ENCODE results near the gene CMAS.
"Not testable (repeated sequence)": the region's sequence is repeated elsewhere in the genome, so short reads cannot be mapped to it uniquely, and the experiment has no call there.

CMAS gene

DNA sequence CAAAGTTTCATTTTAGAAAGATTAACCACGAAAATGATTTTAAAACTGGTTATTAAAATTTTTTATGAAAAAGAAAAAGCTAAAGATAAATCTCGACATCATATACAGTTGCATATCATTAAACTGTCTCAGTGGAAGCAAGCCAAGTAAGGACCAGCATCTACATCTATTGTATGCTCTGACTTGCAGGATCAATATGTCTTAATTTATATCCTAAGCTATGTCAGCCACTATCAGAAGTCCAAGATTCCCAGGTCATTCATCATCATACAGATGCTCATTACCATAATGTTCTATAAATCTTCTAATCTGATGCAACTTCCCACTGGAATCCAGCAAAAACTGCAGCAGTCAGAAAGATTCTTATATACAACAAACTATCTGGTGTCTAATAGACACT lies 43.5 kb downstream of the CMAS start:
- Histone ChIP-seq H2AFZ (ENCODE audit: low read length) (no peak overlapping the region), H3K9me2 (replicated peaks; ENCODE audit: insufficient read depth, low read length) (no peaks in the 10 kb centered on the region), H3K27me3 (replicated peaks; ENCODE audit: insufficient read depth, low read length) (no peaks in the 10 kb centered on the region), H4K20me1 (ENCODE audit: insufficient read depth, low read length) (no peaks in the 10 kb centered on the region), H3K9me3 (replicated peaks; ENCODE audit: insufficient read depth, low read length) (no peaks in the 10 kb centered on the region), H3K9ac (ENCODE audit: low read length) (no peak overlapping the region), H3K4me1 (ENCODE audit: low read length) (no peaks in the 10 kb centered on the region), H3K27ac (ENCODE audit: low read length) (no peak overlapping the region), H3K36me3 (replicated peaks; ENCODE audit: insufficient read depth, low read length) (no peaks in the 10 kb centered on the region), H3K4me3 (ENCODE audit: low read length) (no peak overlapping the region), H3K79me2 (ENCODE audit: low read length) (no peaks in the 10 kb centered on the region), H3F3A (ENCODE audit: insufficient read depth, low read length) (no peaks in the 10 kb centered on the region), H3K4me2 (ENCODE audit: low read depth, low read length) (no peak overlapping the region)
- DNase-seq = no peak
- no peak for TF ChIP-seq EZH2phosphoT487 (IDR thresholded peaks at IDR 0.05; ENCODE audit: low read length)
- TF ChIP-seq EZH2 (optimal IDR thresholded peaks at IDR 0.05; ENCODE audit: low read depth, low read length) = no peak
- TF ChIP-seq, protein P1, sequence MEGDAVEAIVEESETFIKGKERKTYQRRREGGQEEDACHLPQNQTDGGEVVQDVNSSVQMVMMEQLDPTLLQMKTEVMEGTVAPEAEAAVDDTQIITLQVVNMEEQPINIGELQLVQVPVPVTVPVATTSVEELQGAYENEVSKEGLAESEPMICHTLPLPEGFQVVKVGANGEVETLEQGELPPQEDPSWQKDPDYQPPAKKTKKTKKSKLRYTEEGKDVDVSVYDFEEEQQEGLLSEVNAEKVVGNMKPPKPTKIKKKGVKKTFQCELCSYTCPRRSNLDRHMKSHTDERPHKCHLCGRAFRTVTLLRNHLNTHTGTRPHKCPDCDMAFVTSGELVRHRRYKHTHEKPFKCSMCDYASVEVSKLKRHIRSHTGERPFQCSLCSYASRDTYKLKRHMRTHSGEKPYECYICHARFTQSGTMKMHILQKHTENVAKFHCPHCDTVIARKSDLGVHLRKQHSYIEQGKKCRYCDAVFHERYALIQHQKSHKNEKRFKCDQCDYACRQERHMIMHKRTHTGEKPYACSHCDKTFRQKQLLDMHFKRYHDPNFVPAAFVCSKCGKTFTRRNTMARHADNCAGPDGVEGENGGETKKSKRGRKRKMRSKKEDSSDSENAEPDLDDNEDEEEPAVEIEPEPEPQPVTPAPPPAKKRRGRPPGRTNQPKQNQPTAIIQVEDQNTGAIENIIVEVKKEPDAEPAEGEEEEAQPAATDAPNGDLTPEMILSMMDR (IDR thresholded peaks at IDR 0.05; ENCODE audit: low read length) = no peak

DNA sequence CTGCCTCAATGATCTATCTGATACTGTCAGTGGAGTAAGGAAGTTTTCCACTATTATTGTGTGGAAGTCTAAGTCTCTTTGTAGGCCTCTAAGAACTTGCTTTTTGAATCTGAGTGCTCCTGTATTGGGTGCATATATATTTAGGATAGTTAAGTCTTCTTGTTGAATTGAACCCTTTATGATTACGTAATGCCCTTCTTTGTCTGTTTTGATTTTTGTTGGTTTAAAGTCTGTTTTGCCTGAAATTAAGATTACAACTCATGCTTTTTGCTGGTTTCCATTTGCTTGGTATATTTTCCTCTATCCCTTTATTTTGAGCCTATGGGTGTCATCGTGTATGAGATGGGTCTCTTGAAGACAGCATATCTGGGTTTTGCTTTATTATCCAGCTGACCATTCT lies 53.0 kb downstream of the CMAS start:
- H3K27ac ChIP-seq (ENCODE audit: low read length); H3K4me1 ChIP-seq (ENCODE audit: low read length); H3K9me2 ChIP-seq (replicated peaks; ENCODE audit: insufficient read depth, low read length); H2AFZ ChIP-seq (ENCODE audit: low read length); H3K4me2 ChIP-seq (ENCODE audit: low read depth, low read length); H3K79me2 ChIP-seq (ENCODE audit: low read length); H3K36me3 ChIP-seq (replicated peaks; ENCODE audit: insufficient read depth, low read length); H3K9ac ChIP-seq (ENCODE audit: low read length); H3K9me3 ChIP-seq (replicated peaks; ENCODE audit: insufficient read depth, low read length); DNase-seq; H4K20me1 ChIP-seq (ENCODE audit: insufficient read depth, low read length); H3K27me3 ChIP-seq (replicated peaks; ENCODE audit: insufficient read depth, low read length); H3F3A ChIP-seq (ENCODE audit: insufficient read depth, low read length); H3K4me3 ChIP-seq (ENCODE audit: low read length): not testable (repeated sequence)

DNA sequence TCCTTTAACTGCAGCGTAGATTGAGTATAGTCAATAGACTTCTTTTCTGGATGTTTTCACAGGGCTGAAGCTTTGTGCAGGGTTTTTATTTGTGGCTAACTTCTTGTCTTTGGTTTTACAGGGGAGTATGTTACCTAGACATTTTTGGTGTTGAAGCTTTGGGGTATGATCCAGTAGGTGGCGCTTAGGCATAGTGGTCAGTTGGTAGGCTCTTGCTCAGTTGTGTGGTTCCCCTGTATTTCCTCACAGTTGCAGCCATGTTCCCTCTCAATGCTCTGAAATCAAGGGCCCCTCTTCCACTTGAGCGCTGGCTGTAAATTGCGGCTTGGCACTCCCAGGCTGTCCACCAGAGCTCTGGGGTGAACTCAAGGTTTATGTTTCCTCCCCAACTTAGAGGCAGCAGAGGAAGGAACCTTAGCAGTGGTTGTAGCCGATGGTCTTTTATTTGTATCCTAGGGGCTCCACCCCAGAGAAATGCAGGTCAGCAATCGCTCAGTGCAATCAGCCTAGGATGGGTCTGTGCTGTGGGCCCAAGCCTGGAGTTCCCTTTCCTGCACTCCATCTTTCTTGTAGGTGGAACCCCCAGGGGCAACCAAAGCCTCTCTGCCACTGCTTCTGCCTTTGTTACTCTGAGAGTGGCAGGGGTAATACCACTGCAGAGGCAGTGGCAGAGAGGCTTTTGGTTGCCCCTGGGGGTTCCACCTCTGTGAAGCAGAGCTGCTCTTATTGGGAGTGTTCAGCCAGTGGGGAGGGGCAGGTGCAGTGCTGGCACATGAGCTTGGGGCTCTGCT lies 55.1 kb downstream of the CMAS start:
- H3K36me3 ChIP-seq (replicated peaks; ENCODE audit: insufficient read depth, low read length) = no peaks in the 10 kb centered on the region
- peak; percentile 65 for DNase-seq
- no peaks in the 10 kb centered on the region for H3F3A ChIP-seq (ENCODE audit: insufficient read depth, low read length)
- H3K9me3 ChIP-seq (replicated peaks; ENCODE audit: insufficient read depth, low read length) = no peaks in the 10 kb centered on the region
- no peaks in the 10 kb centered on the region for H4K20me1 ChIP-seq (ENCODE audit: insufficient read depth, low read length)
- no peaks in the 10 kb centered on the region for H3K79me2 ChIP-seq (ENCODE audit: low read length)
- H3K4me2 ChIP-seq (ENCODE audit: low read depth, low read length) = no peak overlapping the region
- TF ChIP-seq, protein P1 (IDR thresholded peaks at IDR 0.05; ENCODE audit: low read length) = peak; percentile 65
- no peak for TF ChIP-seq EZH2 (optimal IDR thresholded peaks at IDR 0.05; ENCODE audit: low read depth, low read length)
- no peak overlapping the region for H3K9ac ChIP-seq (ENCODE audit: low read length)
- H3K4me1 ChIP-seq (ENCODE audit: low read length) = no peaks in the 10 kb centered on the region
- no peak overlapping the region for H3K4me3 ChIP-seq (ENCODE audit: low read length)
- no peaks in the 10 kb centered on the region for H3K9me2 ChIP-seq (replicated peaks; ENCODE audit: insufficient read depth, low read length)
- no peak overlapping the region for H3K27ac ChIP-seq (ENCODE audit: low read length)
- no peaks in the 10 kb centered on the region for H3K27me3 ChIP-seq (replicated peaks; ENCODE audit: insufficient read depth, low read length)
- H2AFZ ChIP-seq (ENCODE audit: low read length) = no peak overlapping the region

DNA sequence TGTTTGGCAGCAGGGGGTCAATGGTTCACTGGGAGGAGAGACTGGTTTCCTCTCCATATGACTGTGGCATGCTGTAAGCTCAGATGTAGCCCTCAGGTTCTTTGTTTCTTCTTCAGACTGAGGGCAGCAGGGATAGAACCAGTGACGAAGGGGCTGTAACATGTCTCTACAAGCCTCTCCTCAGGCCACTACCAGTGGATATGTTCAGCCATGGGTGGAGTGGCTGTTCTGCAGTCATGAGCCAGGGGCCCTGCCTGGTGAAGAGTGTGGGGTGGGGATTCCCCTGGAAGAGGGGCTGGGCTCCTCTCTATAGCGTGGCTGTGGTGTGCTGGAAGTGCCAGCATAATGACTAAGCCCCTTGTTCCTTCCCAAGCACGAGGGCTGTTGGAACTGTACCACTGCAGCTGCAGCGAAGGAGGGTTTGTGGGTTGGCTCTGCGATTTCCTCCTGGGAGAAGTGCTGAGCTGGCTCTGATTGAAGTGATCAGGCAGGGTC lies 55.8 kb downstream of the CMAS start:
- Histone ChIP-seq H2AFZ (ENCODE audit: low read length) (no peak overlapping the region), H3K4me1 (ENCODE audit: low read length) (no peaks in the 10 kb centered on the region), H3K9me2 (replicated peaks; ENCODE audit: insufficient read depth, low read length) (no peaks in the 10 kb centered on the region), H3K9me3 (replicated peaks; ENCODE audit: insufficient read depth, low read length) (no peaks in the 10 kb centered on the region), H3K9ac (ENCODE audit: low read length) (no peak overlapping the region), H3K4me2 (ENCODE audit: low read depth, low read length) (no peak overlapping the region), H4K20me1 (ENCODE audit: insufficient read depth, low read length) (no peaks in the 10 kb centered on the region), H3K79me2 (ENCODE audit: low read length) (no peaks in the 10 kb centered on the region), H3K27ac (ENCODE audit: low read length) (no peak overlapping the region), H3F3A (ENCODE audit: insufficient read depth, low read length) (no peaks in the 10 kb centered on the region), H3K27me3 (replicated peaks; ENCODE audit: insufficient read depth, low read length) (no peaks in the 10 kb centered on the region), H3K4me3 (ENCODE audit: low read length) (no peak overlapping the region), H3K36me3 (replicated peaks; ENCODE audit: insufficient read depth, low read length) (no peaks in the 10 kb centered on the region)
- TF ChIP-seq EZH2phosphoT487 (IDR thresholded peaks at IDR 0.05; ENCODE audit: low read length) = no peak
- no peak for TF ChIP-seq EZH2 (optimal IDR thresholded peaks at IDR 0.05; ENCODE audit: low read depth, low read length)
- TF ChIP-seq, protein P1 (IDR thresholded peaks at IDR 0.05; ENCODE audit: low read length) = no peak
- no peak for DNase-seq
